ENCODE measurements around the gene FLYWCH2. TPM values are rescaled to one million over a fixed set of nuclear protein-coding genes. Genes with fewer than 3 reads are reported as not detected.

The FLYWCH2 gene
- total and polyA plus RNA-seq, 9 of the 15 experiments (the other 6 are each of a cell fraction or from before 2014, with no cell fraction given) = 0.70 to 55.5 (median 7.6) TPM

GRCh38 chr16:2882650-2883457, at the start of gene FLYWCH2 (continued):
- no peak for TF ChIP-seq HOMEZ (CRISPR knock-in tag; IDR thresholded peaks at IDR 0.05)
- TF ChIP-seq HMGN3 (IDR thresholded peaks at IDR 0.05; ENCODE audit: borderline replicate concordance, extremely low read depth, insufficient read length, low read depth, low read length) = peak; percentile 79
- peak; percentile 76; the same call in 1 of the 2 replicates for TF ChIP-seq HNRNPL (IDR thresholded peaks at IDR 0.05; ENCODE audit: low read depth, low read length)
- peak; percentile 58 for TF ChIP-seq SP2 (IDR thresholded peaks at IDR 0.05; ENCODE audit: extremely low read depth, low read depth, low read length, poor library complexity, severe bottlenecking)
- no peak for TF ChIP-seq ZNF830 (CRISPR knock-in tag; IDR thresholded peaks at IDR 0.05)
- TF ChIP-seq MEF2A (IDR thresholded peaks at IDR 0.05; ENCODE audit: control insufficient read depth, low read depth, low read length) = no peak
- no peak for TF ChIP-seq CREB5 (CRISPR knock-in tag; IDR thresholded peaks at IDR 0.05)
- no peak for TF ChIP-seq SRSF7 (optimal IDR thresholded peaks at IDR 0.05; ENCODE audit: low read depth, low read length)
- peak; percentile 58 for TF ChIP-seq HNRNPLL (IDR thresholded peaks at IDR 0.05; ENCODE audit: low read depth, low read length, poor library complexity, severe bottlenecking)
- no peak for TF ChIP-seq ZNF551 (CRISPR knock-in tag; IDR thresholded peaks at IDR 0.05)
- TF ChIP-seq WHSC1 (IDR thresholded peaks at IDR 0.05; ENCODE audit: low read length) = no peak
- TF ChIP-seq FOS (IDR thresholded peaks at IDR 0.05; ENCODE audit: extremely low read depth, insufficient read length) = peak; percentile 82
- no peak for TF ChIP-seq DDX20 (tag; IDR thresholded peaks at IDR 0.05; ENCODE audit: low read depth)
- TF ChIP-seq MLX (CRISPR knock-in tag; conservative IDR thresholded peaks at IDR 0.05) = no peak
- TF ChIP-seq ZNF699 (CRISPR knock-in tag; IDR thresholded peaks at IDR 0.05; ENCODE audit: insufficient replicate concordance) = no peak
- TF ChIP-seq PRPF4 (IDR thresholded peaks at IDR 0.05; ENCODE audit: insufficient read depth, low read depth, low read length, poor library complexity, severe bottlenecking) = no peak
- peak in 1 of 2 experiments; percentile 49; a peak in 2 of 4 replicates for TF ChIP-seq MNT (conservative IDR thresholded peaks at IDR 0.05)
- no peak for TF ChIP-seq ID3 (CRISPR knock-in tag; IDR thresholded peaks at IDR 0.05)
- no peak for TF ChIP-seq ID3 (tag; IDR thresholded peaks at IDR 0.05)
- peak; percentile 21 for TF ChIP-seq RBM25 (IDR thresholded peaks at IDR 0.05; ENCODE audit: low read depth, low read length, severe bottlenecking)
- TF ChIP-seq ELF1 (tag; IDR thresholded peaks at IDR 0.05) = no peak
